IPS-NIHi7 (cell line): Measurements from ENCODE around the gene S100A14.
"Not testable (repeated sequence)": the region's sequence is repeated elsewhere in the genome, so short reads cannot be mapped to it uniquely, and the experiment has no call there.

Experiments used
- DNase-seq: peaks from one replicate; pipeline ENCODE4 v3.0.0; 2012; ENCODE audit warnings: mixed read lengths; ENCODE audit errors: extremely low spot score

Gene S100A14

GRCh38 chr1:153587314-153587713, 28.8 kb downstream of the S100A14 start:
- no peak for DNase-seq

DNA sequence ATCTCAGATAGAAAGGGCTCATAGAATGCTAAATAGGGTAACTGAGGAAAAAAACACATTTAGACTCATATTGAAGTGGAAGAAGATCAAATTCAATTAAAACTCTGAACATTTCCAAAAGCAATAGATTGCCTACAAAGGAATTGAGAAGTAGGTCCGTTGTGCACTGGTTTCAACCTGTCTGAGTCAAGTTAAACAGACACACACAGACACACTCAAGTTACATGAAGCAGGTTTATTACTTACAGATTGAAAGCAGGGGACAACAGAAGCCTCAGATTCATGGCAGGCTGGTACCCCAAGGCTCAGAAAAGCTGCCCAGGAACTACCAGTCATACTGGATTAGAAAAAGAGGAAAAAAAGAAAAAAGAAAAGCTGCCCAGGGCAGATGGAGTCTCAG, 29.8 kb downstream of the S100A14 start:
- no peak for DNase-seq

DNA sequence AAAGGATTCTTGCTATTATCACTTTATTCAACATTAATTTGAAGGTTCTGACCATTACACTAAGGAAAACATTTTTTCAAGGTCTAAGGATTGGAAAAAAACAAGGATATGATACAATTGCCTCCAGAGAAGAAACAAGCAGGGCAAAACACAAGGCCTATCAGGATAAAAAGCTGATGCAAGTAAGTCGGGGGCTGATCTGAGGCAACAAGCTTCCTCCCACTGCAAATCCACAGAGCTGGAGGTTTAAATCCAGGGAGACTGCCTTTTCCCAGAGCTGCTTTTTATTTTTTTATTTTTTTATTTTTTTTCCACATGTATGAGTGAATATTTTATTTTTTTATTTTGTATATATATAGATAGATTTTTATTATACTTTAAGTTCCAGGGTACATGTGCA, 31.1 kb downstream of the S100A14 start:
- DNase-seq, result no peak

DNA sequence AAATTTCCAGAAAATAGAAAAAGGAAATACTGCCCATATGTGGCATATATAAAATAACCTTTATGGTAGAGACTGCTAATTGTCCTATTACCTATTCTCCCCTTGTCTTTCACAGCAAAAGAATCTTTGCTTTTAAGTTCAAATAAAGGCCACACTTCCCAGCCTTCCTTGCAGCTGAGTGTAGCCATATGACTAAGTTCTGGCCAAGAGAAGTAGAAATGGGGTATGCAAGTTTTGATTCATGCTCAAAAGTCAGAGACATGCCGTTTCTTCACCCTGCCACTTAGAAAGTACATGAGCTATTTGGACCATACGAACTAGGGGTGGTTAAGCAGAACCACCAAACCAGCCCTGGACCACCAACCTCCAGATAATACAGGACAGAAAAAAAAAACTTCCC, 32.1 kb downstream of the S100A14 start:
- DNase-seq, result no peak

- not testable (repeated sequence) for DNase-seq
Observed at GRCh38 chr1:153583514-153583913, 32.6 kb downstream of the S100A14 start.

- not testable (repeated sequence) for DNase-seq
Observed at GRCh38 chr1:153582836-153583235, 33.3 kb downstream of the S100A14 start.

GRCh38 chr1:153578936-153579335, 37.2 kb downstream of the S100A14 start:
- DNase-seq, result no peak

GRCh38 chr1:153578490-153578889, 37.6 kb downstream of the S100A14 start:
- DNase-seq, result no peak

GRCh38 chr1:153577624-153578051, 38.5 kb downstream of the S100A14 start:
- DNase-seq, result no peak

- DNase-seq, result no peak
Observed at GRCh38 chr1:153577138-153577537, 39.0 kb downstream of the S100A14 start.

- DNase-seq, result not testable (repeated sequence)
Observed at GRCh38 chr1:153575497-153575896, 40.6 kb downstream of the S100A14 start.

GRCh38 chr1:153575081-153575491, 41.0 kb downstream of the S100A14 start:
- not testable (repeated sequence) for DNase-seq

DNA sequence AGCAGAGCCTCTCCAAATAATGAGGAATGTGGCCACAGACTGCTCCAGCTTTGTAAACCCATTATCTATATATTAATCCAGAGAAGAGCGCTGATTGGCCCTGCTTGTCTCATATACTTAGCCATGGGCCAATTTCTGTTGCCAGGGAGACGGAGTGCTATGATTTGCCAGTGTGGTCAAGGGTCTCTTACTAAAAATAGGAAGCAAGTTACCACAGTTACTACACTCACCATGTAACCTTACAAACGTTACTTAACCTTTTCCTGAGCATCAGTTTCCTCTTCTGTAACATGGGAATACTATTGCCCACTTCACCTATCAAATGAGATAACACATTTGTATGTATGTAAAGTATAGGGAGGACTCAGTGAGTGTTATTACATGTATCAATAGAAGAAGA, 42.8 kb downstream of the S100A14 start:
- no peak for DNase-seq

DNA sequence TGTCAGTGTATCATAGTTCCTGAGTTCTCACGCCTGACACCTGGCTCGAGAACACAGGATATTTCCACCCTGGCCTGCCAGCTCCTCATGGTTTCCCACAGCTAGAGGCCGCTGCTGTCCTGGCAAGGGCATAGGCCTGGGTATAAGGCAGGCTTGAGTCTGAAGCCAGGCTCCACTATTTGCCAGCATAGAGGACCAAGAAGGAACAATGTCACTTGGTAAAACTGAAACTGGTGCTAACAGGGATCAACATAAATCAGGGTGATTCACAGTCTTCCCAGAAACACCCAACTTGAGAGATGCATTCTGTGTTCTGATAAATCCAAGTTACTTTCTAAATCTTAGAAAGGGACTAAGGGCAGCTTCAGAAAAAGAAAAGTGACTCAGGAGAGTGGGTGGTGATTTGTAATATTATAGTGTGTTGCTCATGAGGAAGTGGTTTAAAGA, 43.5 kb downstream of the S100A14 start:
- DNase-seq, result peak; percentile 66

DNA sequence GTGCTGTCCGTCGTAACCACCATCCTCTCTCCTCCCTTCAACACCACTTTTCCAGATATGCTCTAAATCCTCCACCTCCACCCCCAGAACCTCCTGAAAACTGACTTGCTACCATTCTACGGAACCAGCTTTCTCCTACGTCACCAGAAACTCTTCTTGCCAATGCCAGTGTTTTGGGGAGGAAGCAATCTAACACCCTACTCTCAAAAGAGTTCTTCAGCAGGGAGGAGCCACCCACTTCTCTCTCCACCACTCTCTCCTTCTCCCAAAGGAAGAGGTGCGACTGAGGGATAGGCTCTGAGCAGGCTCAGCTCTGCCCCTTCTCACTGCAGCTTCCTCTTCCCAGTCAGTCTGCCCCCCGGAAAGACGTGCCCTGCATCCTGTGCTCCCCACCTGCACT, 44.4 kb downstream of the S100A14 start:
- DNase-seq, result no peak

DNA sequence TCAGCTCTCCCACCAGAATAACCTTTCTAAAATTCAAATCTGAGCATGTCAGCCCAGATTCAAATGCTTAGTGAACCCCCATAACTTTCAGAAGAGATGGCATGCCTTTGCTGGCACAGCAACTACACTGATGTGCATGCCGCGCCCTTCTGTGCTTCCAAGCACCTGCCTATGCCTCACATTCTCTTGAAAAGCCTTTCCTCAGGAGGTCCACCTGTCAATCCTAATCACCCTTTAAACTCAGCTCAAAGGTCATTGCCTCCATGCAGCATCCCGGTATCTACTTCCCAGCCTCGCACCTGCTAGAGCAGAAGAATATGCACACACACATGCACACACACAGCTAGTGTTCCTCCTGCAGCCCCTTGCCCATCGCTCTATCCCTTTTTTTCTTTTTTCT, 45.3 kb downstream of the S100A14 start:
- DNase-seq, result no peak

GRCh38 chr1:153569465-153569864, 46.7 kb downstream of the S100A14 start:
- DNase-seq, result no peak

DNA sequence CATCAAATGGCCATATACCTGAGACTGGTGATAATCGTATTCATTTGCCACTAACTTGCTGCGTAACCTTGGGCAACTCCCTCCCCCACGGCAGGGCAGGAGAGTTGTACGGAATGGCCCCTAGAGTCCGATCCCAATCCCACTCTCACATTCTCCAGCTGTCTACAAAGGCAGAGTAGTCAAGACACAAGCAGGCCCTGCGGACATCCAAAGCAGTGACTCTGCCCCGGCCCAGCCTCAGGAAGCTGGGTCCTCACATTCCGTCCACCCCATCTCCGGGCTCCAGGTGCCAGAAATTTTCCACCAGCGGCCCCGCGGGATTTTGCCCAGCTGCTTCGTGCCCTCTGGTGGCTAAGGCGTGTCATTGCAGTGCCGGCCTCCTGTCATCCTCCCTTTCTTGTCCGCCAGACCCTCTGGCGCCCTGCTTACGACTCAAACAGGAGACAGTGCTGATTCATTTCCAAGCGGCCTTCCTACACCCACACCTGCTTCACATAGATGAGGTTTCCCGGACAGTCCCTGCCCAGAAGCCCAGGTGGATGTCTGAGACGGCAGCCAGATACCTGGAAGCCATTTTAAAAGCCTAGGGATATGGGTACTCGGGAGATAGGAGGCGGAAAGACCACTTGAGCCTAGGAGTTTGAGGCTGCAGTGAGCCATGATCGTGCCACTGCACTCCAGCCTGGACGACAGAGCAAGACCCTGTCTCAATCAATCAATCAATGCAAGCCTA, 47.6 kb downstream of the S100A14 start:
- peak; percentile 89 for DNase-seq

DNA sequence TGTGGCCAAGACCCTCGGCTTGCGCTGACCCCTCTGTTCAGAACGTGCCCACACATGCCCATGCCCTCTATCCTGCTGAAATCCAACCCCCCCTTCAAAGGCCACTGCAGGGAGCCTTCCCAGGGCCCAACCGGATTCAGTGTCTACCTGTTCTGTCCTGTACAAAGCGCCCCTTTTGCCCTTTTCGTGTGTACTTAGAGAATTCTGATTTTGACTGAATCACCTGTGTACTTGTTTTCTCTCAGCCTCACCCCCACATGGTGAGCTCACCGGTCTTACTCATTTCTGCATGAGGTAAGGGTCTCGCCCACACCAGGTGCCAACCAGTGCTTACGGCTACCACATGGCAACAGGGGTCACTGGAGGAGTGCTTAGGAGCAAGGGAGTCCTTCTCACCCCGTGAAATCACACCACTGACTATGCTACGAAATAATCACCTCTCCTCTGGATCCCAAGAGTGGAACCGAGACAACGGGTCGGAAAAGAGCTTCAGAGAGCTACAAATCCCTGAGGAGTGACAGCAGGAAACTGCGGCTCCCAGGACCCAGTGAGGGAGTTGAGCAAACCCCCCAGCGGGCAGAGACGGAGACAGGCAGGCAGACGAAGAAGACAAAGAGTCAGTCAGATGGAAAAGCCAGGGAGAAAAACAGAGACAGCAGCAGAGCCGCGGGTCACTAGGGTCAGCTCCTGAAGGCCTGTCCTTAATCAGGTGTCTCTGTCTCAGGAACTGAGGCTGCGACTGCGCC, 48.3 kb downstream of the S100A14 start:
- no peak for DNase-seq

DNA sequence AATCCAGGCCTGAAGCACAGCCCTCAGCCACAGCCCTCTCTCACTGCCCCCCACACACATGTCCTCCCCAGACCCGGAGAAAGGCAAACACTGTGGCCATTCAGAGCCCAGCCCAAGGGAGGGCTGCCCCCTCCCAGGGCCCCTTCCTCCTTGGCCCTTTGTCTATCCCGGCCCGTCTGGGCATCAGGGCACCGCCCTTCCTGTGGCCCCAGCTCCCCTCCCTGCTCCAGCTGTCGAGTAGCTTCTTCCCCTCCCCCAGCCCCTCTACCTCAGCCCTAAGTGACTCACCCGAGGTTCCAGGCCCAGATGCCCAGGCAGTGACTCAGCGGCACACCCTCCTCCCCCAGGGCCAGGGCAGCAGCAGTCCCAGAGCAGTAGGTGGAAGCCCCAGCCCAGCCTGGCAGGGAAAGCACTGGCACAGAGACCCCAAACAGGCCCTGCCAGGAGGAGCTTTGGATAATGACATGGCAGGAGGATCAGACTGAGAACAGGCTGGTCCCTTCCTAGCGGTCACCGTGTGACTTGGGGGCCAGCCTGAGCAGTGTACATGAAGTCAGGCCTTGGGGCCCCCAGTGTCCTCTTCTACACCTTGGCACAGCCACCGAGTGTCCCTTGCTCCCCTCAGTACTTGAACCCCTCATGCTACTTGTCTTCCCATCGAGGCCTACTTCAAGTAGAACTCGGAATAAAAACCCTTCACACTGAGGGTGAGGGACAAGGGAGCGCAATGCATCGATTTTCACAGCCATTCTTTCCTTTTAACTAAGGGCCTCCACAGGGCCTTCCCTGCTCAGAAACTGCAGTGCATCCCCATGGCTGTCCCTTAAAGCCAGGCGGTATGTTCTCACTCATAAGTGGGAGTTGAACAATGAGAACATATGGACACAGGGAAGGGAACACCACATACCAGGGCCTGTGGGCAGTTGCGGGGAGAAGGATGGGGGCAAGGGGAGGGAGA, 49.4 kb downstream of the S100A14 start:
- DNase-seq, result peak; percentile 92

- no peak for DNase-seq
Observed at GRCh38 chr1:153565529-153566374, 50.4 kb downstream of the S100A14 start, which contains the start of gene S100A2. S100A2 (minus strand) TSS chr1:153565844; CDS start chr1:153563877, 1,967 bp downstream.
